GM18517 (cell line): Measurements from ENCODE around the gene NEK11.

Source experiments
- ATAC-seq: cut with Tn5 transposase; IDR thresholded peaks from one replicate; pipeline ENCODE4 v1.9.1; 2021; ENCODE audit warnings: mild to moderate bottlenecking, moderate library complexity; ENCODE audit not compliant: unreplicated experiment

NEK11 gene

DNA sequence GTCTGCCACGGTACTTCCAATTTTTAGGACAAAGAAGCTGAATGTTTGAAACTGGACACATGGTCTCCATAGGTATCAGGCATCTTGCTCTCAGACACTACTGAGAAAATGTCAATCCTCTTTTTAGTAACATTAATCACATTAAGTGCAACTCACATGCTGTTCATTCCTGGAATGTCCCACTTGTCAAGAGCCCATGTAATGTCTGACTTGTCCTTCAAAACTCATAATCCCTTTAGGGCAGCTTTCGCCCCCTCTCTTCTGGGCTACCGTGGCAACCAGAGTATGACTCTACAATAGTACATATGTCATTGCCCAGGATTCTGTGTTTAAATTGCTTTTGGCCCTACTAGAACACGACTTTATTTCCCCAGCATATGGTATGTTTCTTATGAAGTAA, 367.2 kb downstream of the NEK11 start:
- ATAC-seq: no peak

DNA sequence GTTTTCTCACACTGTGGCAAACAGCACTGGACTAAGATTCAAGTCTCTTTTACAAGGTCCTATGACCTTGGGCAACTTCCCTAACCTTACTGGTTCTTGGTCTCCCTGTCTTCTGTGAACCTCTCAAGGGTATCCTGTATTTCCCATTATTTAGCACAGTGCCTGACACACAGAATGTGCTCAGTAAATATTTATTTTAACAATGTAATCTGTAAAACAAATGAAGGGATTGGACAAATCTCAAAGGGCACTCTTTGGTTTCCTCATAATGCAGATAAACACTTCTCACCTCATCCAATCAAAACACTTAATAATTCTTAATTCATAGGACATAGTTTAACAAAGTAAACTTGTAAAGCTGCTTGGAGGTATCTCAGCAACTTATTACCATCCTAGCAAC, 367.7 kb downstream of the NEK11 start:
- ATAC-seq: no peak

DNA sequence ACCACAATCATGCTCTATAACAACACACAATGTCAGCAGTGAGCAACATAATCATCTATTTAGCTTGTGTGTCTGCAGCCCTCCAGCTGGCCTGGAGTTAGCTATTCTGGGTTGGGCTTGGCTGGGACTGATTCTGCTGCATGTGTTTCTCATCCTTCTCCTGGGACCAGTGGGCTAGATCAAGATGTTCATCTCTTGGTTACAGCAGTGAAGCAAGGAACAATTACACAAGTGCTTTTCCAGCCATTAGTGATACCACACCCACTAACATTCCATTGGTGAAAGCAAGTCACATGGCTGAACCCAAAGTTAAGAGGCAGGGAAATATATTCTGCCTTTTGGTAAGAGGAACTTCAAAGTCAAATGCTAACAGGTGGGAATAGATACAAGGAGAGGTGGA, 369.5 kb downstream of the NEK11 start:
- no peak for ATAC-seq

DNA sequence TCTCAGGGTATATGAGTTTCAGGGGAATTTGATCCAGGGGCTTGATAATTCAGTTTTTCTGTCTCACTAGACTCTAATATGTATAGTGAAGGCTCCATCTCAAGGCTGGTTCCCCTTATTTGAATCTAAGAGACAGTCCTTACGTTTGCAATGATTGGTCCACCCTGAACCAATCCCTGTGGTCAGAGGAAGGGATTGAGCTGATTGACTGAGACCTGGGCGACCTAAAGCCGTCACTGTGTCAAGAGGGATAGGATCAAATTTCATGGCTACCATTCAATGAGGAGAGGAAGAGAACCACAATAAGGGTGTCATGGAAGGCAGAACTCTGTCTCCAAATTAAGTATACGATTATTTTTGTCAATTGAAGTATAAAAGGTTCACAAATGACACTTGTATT, 371.2 kb downstream of the NEK11 start:
- no peak for ATAC-seq
